Measurements from ENCODE around the gene MRGPRX3.
A peak's percentile ranks its signal among the peaks of the same experiment; 100 is the strongest.
"Not testable (repeated sequence)": the region's sequence is repeated elsewhere in the genome, so short reads cannot be mapped to it uniquely, and the experiment has no call there.

MRGPRX3 gene

GRCh38 chr11:18105086-18105801 is 27.1 kb upstream of the MRGPRX3 start:
- in situ Hi-C loops (cut with MboI; ENCODE audit: low sequenced_read_pairs, unreplicated experiment) = no loop called here
- no peak for DNase-seq (ENCODE audit: low spot score)
- no peak for TF ChIP-seq CTCF (IDR thresholded peaks at IDR 0.05; ENCODE audit: borderline replicate concordance, control extremely low read depth, extremely low read depth, insufficient read depth, missing control alignments)

GRCh38 chr11:18105802-18106574 is 26.4 kb upstream of the MRGPRX3 start, which contains the start of gene SAAL1:
Gene SAAL1 (minus strand): TSS chr11:18106082. CDS start chr11:18106041, 41 bp downstream.
- in situ Hi-C loops (cut with MboI; ENCODE audit: low sequenced_read_pairs, unreplicated experiment) = no loop called here
- peak; percentile 94 for DNase-seq (ENCODE audit: low spot score)
- TF ChIP-seq CTCF (IDR thresholded peaks at IDR 0.05; ENCODE audit: borderline replicate concordance, control extremely low read depth, extremely low read depth, insufficient read depth, missing control alignments) = peak; percentile 94

GRCh38 chr11:18106688-18107087 is 25.7 kb upstream of the MRGPRX3 start:
- no peak for DNase-seq (ENCODE audit: low spot score)
- in situ Hi-C loops (cut with MboI; ENCODE audit: low sequenced_read_pairs, unreplicated experiment) = no loop called here
- TF ChIP-seq CTCF (IDR thresholded peaks at IDR 0.05; ENCODE audit: borderline replicate concordance, control extremely low read depth, extremely low read depth, insufficient read depth, missing control alignments) = no peak

GRCh38 chr11:18108254-18108653 is 24.1 kb upstream of the MRGPRX3 start:
- TF ChIP-seq CTCF (IDR thresholded peaks at IDR 0.05; ENCODE audit: borderline replicate concordance, control extremely low read depth, extremely low read depth, insufficient read depth, missing control alignments) = no peak
- in situ Hi-C loops (cut with MboI; ENCODE audit: low sequenced_read_pairs, unreplicated experiment) = no loop called here

GRCh38 chr11:18111005-18111404 is 21.4 kb upstream of the MRGPRX3 start:
- in situ Hi-C loops (cut with MboI; ENCODE audit: low sequenced_read_pairs, unreplicated experiment) = no loop called here
- TF ChIP-seq CTCF (IDR thresholded peaks at IDR 0.05; ENCODE audit: borderline replicate concordance, control extremely low read depth, extremely low read depth, insufficient read depth, missing control alignments) = no peak
- no peak for DNase-seq (ENCODE audit: low spot score)

More at GRCh38 chr11:18108254-18108653, 24.1 kb upstream of the MRGPRX3 start:
- DNase-seq (ENCODE audit: low spot score) = no peak

GRCh38 chr11:18115360-18116127 is 16.8 kb upstream of the MRGPRX3 start:
- DNase-seq (ENCODE audit: low spot score) = peak; percentile 79
- peak; percentile 83 for TF ChIP-seq CTCF (IDR thresholded peaks at IDR 0.05; ENCODE audit: borderline replicate concordance, control extremely low read depth, extremely low read depth, insufficient read depth, missing control alignments)
- in situ Hi-C loops (cut with MboI; ENCODE audit: low sequenced_read_pairs, unreplicated experiment) = no loop called here

- in situ Hi-C loops (cut with MboI; ENCODE audit: low sequenced_read_pairs, unreplicated experiment); DNase-seq (ENCODE audit: low spot score): not testable (repeated sequence)
Measured at GRCh38 chr11:18121331-18121828, 11.0 kb upstream of the MRGPRX3 start.

GRCh38 chr11:18131115-18131514 is 1.3 kb upstream of the MRGPRX3 start:
- in situ Hi-C loops (cut with MboI; ENCODE audit: low sequenced_read_pairs, unreplicated experiment); DNase-seq (ENCODE audit: low spot score): not testable (repeated sequence)

All from GM13976 (cell line).